H9 (cell line): ENCODE data around the gene MAST1. TPM values are rescaled to one million over a fixed set of nuclear protein-coding genes. Genes with fewer than 3 reads are reported as not detected.

Source experiments
- DNase-seq: peaks from one replicate; pipeline ENCODE4 v3.0.0-alpha.2; 2017
- H2AFZ ChIP-seq: one replicate; pipeline ENCODE4 v1.6.1; 2013; ENCODE audit warnings: mild to moderate bottlenecking, low read length, control low read depth, moderate library complexity
- H2AK5ac ChIP-seq: 2 replicates; pipeline ENCODE4 v1.6.1; 2013; ENCODE audit warnings: low read length, control low read depth, mixed read lengths; ENCODE audit not compliant: insufficient read length
- H2BK120ac ChIP-seq: one replicate; pipeline ENCODE4 v1.6.1; 2013; ENCODE audit warnings: low read depth, mild to moderate bottlenecking, low read length, control low read depth, inconsistent platforms; ENCODE audit not compliant: poor library complexity, severe bottlenecking
- H2BK12ac ChIP-seq: 2 replicates; pipeline ENCODE4 v1.6.1; 2013; ENCODE audit warnings: low read length, control low read depth, mixed read lengths, low read depth; ENCODE audit not compliant: insufficient read length
- H2BK15ac ChIP-seq: 2 replicates; pipeline ENCODE4 v1.6.1; 2013; ENCODE audit warnings: low read depth, low read length, control low read depth
- H2BK20ac ChIP-seq: one replicate; pipeline ENCODE4 v1.6.1; 2013; ENCODE audit warnings: low read depth, mild to moderate bottlenecking, low read length, control low read depth, inconsistent platforms; ENCODE audit not compliant: poor library complexity, severe bottlenecking
- H2BK5ac ChIP-seq: 2 replicates; pipeline ENCODE4 v1.6.1; 2013; ENCODE audit warnings: low read length, control low read depth, mixed read lengths; ENCODE audit not compliant: insufficient read length
- H3K14ac ChIP-seq: 2 replicates; pipeline ENCODE4 v1.6.1; 2013; ENCODE audit warnings: low read length, control low read depth; ENCODE audit not compliant: insufficient read depth
- H3K18ac ChIP-seq: 2 replicates; pipeline ENCODE4 v1.6.1; 2013; ENCODE audit warnings: low read depth, mild to moderate bottlenecking, mixed read lengths, low read length, control low read depth; ENCODE audit not compliant: insufficient read length
- H3K23ac ChIP-seq: 2 replicates; pipeline ENCODE4 v1.6.1; 2013; ENCODE audit warnings: low read length, control low read depth, mixed read lengths, low read depth; ENCODE audit not compliant: insufficient read length
- H3K23me2 ChIP-seq: 2 replicates; pipeline ENCODE4 v1.6.1; 2013; ENCODE audit warnings: low read depth, mild to moderate bottlenecking, mixed read lengths, low read length, control low read depth; ENCODE audit not compliant: insufficient read length, poor library complexity, severe bottlenecking
- H3K27ac ChIP-seq: 2 replicates; pipeline ENCODE4 v1.5.1; 2013; ENCODE audit warnings: low read length, control low read depth, mixed read lengths, low read depth; ENCODE audit not compliant: insufficient read length
- H3K27me3 ChIP-seq: 2 replicates; pipeline ENCODE4 v1.6.1; 2013; ENCODE audit warnings: low read length, control low read depth, inconsistent platforms; ENCODE audit not compliant: insufficient read depth
- H3K4ac ChIP-seq: 2 replicates; pipeline ENCODE4 v1.6.1; 2013; ENCODE audit warnings: low read depth, mild to moderate bottlenecking, control low read depth, inconsistent platforms, low read length, moderate library complexity
- H3K4me1 ChIP-seq: 2 replicates; pipeline ENCODE4 v1.6.1; 2013; ENCODE audit warnings: low read length, control low read depth, inconsistent platforms; ENCODE audit not compliant: insufficient read depth
- H3K4me2 ChIP-seq: 2 replicates; pipeline ENCODE4 v1.6.1; 2013; ENCODE audit warnings: low read length, control low read depth, mixed read lengths; ENCODE audit not compliant: insufficient read length, insufficient read depth
- H3K56ac ChIP-seq: 2 replicates; pipeline ENCODE4 v1.6.1; 2013; ENCODE audit warnings: low read depth, mild to moderate bottlenecking, mixed read lengths, low read length, control low read depth; ENCODE audit not compliant: insufficient read length
- H3K79me1 ChIP-seq: 2 replicates; pipeline ENCODE4 v1.6.1; 2013; ENCODE audit warnings: low read depth, mild to moderate bottlenecking, moderate library complexity, low read length, control low read depth, inconsistent platforms; ENCODE audit not compliant: insufficient read depth, poor library complexity, severe bottlenecking
- H3K79me2 ChIP-seq: 2 replicates; pipeline ENCODE4 v1.6.1; 2013; ENCODE audit warnings: low read length, control low read depth, inconsistent platforms; ENCODE audit not compliant: insufficient read depth
- H3K9ac ChIP-seq: 2 replicates; pipeline ENCODE4 v1.6.1; 2013; ENCODE audit warnings: low read length, control low read depth, mixed read lengths; ENCODE audit not compliant: insufficient read length; ENCODE audit errors: extremely low read depth
- H3K9me3 ChIP-seq: one replicate; pipeline ENCODE4 v1.6.1; 2013; ENCODE audit warnings: low read depth, low read length, inconsistent platforms; ENCODE audit not compliant: control insufficient read depth
- H3T11ph ChIP-seq: one replicate; pipeline ENCODE4 v1.6.1; 2013; ENCODE audit warnings: mild to moderate bottlenecking, low read length, control low read depth, inconsistent platforms
- H4K20me1 ChIP-seq: one replicate; pipeline ENCODE4 v1.6.1; 2013; ENCODE audit not compliant: control insufficient read depth, insufficient read length, insufficient read depth
- H4K5ac ChIP-seq: 2 replicates; pipeline ENCODE4 v1.6.1; 2013; ENCODE audit warnings: low read depth, mild to moderate bottlenecking, mixed read lengths, low read length, control low read depth; ENCODE audit not compliant: insufficient read length
- H4K8ac ChIP-seq: replicated peaks from 2 replicates; pipeline ENCODE4 v1.6.1; 2013; ENCODE audit warnings: low read length, control low read depth, mixed read lengths, low read depth; ENCODE audit not compliant: insufficient read length
- H4K91ac ChIP-seq: 2 replicates; pipeline ENCODE4 v1.6.1; 2013; ENCODE audit warnings: low read depth, mild to moderate bottlenecking, moderate library complexity, mixed read lengths, low read length, control low read depth; ENCODE audit not compliant: insufficient read length
- H3K27ac Mint-ChIP-seq, 3 experiments: 2 replicates in 2 of 3; 3 replicates in 1 of 3; pipeline ENCODE4 v1.8.0; 2020 to 2021; ENCODE audit warnings: mixed read lengths in 3 of 3, mild to moderate bottlenecking in 1 of 3, moderate library complexity in 1 of 3
- H3K27me3 Mint-ChIP-seq: 2 replicates; pipeline ENCODE4 v1.8.0; 2021; ENCODE audit warnings: low read depth, mild to moderate bottlenecking, moderate library complexity, mixed read lengths
- H3K36me3 Mint-ChIP-seq, 3 experiments: 2 replicates in 2 of 3; 3 replicates in 1 of 3; pipeline ENCODE4 v1.8.0; 2020 to 2021; ENCODE audit warnings: low read depth in 3 of 3, mixed read lengths in 3 of 3; ENCODE audit not compliant: insufficient read depth in 1 of 3
- H3K4me1 Mint-ChIP-seq, 2 experiments: 2 replicates each; pipeline ENCODE4 v1.8.0; 2020; ENCODE audit warnings: mixed read lengths in 2 of 2
- H3K4me3 Mint-ChIP-seq, 2 experiments: 2 replicates in 1 of 2; 3 replicates in 1 of 2; pipeline ENCODE4 v1.8.0; 2020 to 2021; ENCODE audit warnings: mild to moderate bottlenecking in 2 of 2, mixed read lengths in 2 of 2, moderate library complexity in 1 of 2
- H3K9me3 Mint-ChIP-seq, 2 experiments: 2 replicates in 1 of 2; 3 replicates in 1 of 2; pipeline ENCODE4 v1.8.0; 2020; ENCODE audit warnings: mild to moderate bottlenecking in 2 of 2, mixed read lengths in 2 of 2, moderate library complexity in 1 of 2
- WGBS: extraction: QIAGEN DNeasy Blood & Tissue Kit; methylation state at CpG from one replicate; pipeline ENCODE4 v1.1.7; 2013; ENCODE audit warnings: missing lambda C conversion rate, low lambda C conversion rate, mixed read lengths; ENCODE audit not compliant: insufficient read length; ENCODE audit errors: extremely low coverage; 5-methylcytosine and 5-hydroxymethylcytosine counted together
- total RNA-seq: library from RNA; stranded (reverse); gene quantifications from 2 replicates; pipeline ENCODE4 v1.2.1, GENCODE V29; 2021
- TF ChIP-seq, protein P1 (sequence below): fragments of 200-600 bp; sonication (generic); conservative IDR thresholded peaks from 3 replicates; pipeline ENCODE4 v1.8.0; 2021; ENCODE audit warnings: antibody characterized with exemption, mild to moderate bottlenecking

The MAST1 gene
- total RNA-seq, 1 experiment from 2014 or later = 15.1 TPM

DNA sequence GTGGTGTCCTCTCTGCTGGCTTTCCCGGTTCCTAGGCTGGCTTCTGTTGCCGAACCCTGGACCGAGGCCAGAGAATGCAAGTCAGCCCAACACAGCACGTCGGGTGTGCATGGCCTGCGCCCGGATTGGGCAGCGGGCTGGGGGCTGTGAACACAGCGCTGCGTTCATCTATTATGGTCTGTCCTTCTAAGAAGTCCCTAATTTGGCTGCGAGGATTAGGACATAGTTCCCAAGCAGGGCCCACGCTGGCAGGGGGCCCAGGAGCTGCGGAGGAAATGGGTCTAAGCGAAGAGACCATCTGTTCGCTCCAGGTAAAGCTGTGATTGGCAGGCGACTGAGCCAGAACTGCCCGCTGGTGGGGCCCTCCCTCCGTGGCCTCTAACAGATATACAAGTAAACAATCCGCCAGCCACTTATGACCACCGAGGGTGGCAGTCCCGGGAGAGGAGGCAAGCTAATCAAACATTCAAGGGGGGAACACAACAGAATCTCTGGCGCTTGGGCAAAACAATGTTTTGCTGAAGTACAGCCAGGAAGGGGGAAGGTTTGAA, 74.8 kb downstream of the MAST1 start:
- Histone ChIP-seq H2AK5ac (no peak overlapping the region), H2BK12ac (no peak overlapping the region), H3K56ac (no peak overlapping the region), H3T11ph (no peak overlapping the region), H4K91ac (no peak overlapping the region), H2BK20ac (no peak overlapping the region), H3K23me2 (no peaks in the 10 kb centered on the region), H4K20me1 (no peaks in the 10 kb centered on the region), H3K4ac (no peak overlapping the region; the same call in 1 of the 2 replicates), H3K4me1 (peaks cover 4% of the 10 kb centered on the region; the same call in 1 of the 2 replicates), H3K23ac (no peak overlapping the region), H4K5ac (no peak overlapping the region), H4K8ac (no peak overlapping the region), H3K79me1 (no peaks in the 10 kb centered on the region), H3K9ac (no peak overlapping the region), H2BK5ac (no peak overlapping the region), H2BK15ac (no peak overlapping the region), H2AFZ (no peak overlapping the region), H3K9me3 (no peaks in the 10 kb centered on the region), H3K18ac (peak overlapping the region; percentile 33), H2BK120ac (no peak overlapping the region), H3K27ac (no peak overlapping the region), H3K79me2 (no peaks in the 10 kb centered on the region), H3K14ac (peak overlapping the region; percentile 24; the same call in 1 of the 2 replicates), H3K27me3 (peaks cover 2% of the 10 kb centered on the region; the same call in 1 of the 2 replicates), H3K4me2 (peak overlapping the region; percentile 15)
- H3K36me3 Mint-ChIP-seq = no peaks in the 10 kb centered on the region
- peak; percentile 71 for DNase-seq
- no peaks in the 10 kb centered on the region; a peak in 1 of 5 replicates for H3K9me3 Mint-ChIP-seq
- peaks cover 14% of the 10 kb centered on the region for H3K27me3 Mint-ChIP-seq
- peak overlapping the region; percentile 24 to 69; a peak in 4 of 5 replicates for H3K4me3 Mint-ChIP-seq
- peak overlapping the region; percentile 69 to 99 (median 96); a peak in 6 of 7 replicates for H3K27ac Mint-ChIP-seq
- no CpG with 5 or more reads among the region's 22 CpGs for WGBS
- TF ChIP-seq, protein P1, sequence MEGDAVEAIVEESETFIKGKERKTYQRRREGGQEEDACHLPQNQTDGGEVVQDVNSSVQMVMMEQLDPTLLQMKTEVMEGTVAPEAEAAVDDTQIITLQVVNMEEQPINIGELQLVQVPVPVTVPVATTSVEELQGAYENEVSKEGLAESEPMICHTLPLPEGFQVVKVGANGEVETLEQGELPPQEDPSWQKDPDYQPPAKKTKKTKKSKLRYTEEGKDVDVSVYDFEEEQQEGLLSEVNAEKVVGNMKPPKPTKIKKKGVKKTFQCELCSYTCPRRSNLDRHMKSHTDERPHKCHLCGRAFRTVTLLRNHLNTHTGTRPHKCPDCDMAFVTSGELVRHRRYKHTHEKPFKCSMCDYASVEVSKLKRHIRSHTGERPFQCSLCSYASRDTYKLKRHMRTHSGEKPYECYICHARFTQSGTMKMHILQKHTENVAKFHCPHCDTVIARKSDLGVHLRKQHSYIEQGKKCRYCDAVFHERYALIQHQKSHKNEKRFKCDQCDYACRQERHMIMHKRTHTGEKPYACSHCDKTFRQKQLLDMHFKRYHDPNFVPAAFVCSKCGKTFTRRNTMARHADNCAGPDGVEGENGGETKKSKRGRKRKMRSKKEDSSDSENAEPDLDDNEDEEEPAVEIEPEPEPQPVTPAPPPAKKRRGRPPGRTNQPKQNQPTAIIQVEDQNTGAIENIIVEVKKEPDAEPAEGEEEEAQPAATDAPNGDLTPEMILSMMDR = no peak
- H3K4me1 Mint-ChIP-seq = peaks cover 20 to 25% of the 10 kb centered on the region in 2 experiments
